HUES64 (cell line): ENCODE results near the gene CD59.

Experiments used
- H3K27ac ChIP-seq: 2 replicates; pipeline ENCODE4 v1.7.0; 2013; ENCODE audit warnings: low read depth, low read length, inconsistent platforms
- H3K27me3 ChIP-seq: 2 replicates; pipeline ENCODE4 v1.6.1; 2013; ENCODE audit warnings: mild to moderate bottlenecking, low read length; ENCODE audit not compliant: insufficient read depth
- H3K36me3 ChIP-seq: 2 replicates; pipeline ENCODE4 v1.6.1; 2013; ENCODE audit warnings: mild to moderate bottlenecking, low read length; ENCODE audit not compliant: insufficient read depth
- H3K4me1 ChIP-seq: 2 replicates; pipeline ENCODE4 v1.6.1; 2013; ENCODE audit warnings: mild to moderate bottlenecking, low read length, moderate library complexity; ENCODE audit not compliant: insufficient read depth
- H3K4me3 ChIP-seq: 2 replicates; pipeline ENCODE4 v1.5.1; 2013; ENCODE audit warnings: mild to moderate bottlenecking, low read length, moderate library complexity
- H3K9ac ChIP-seq: 2 replicates; pipeline ENCODE4 v1.6.1; 2013; ENCODE audit warnings: mild to moderate bottlenecking, low read depth, low read length
- H3K9me3 ChIP-seq: 2 replicates; pipeline ENCODE4 v1.6.1; 2013; ENCODE audit warnings: low read depth, low read length; ENCODE audit not compliant: insufficient read depth
- WGBS: fragments of 150-250, 120-280 bp; methylation state at CpG from one replicate; pipeline ENCODE4 v1.1.7; 2013; ENCODE audit warnings: missing lambda C conversion rate; 5-methylcytosine and 5-hydroxymethylcytosine counted together

CD59 gene

DNA sequence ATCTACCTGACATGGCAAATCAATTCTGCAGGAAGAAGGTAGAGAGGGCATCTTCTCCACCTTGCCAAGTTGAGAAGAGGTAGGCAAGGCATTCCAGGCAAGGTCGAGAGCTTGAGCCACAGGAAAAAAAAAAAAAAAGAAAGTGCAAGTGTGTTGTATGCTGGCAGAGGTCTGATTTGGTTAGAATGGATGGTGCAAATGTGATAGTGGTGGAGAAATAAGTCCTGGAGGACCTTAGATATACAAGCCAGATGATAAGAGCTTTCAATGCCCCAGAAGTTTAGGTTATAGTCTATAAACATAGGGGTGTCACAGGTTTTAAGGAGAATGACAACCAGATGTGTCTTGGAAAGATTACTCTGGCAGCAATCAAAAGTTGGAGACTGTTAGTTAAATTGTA is 36.6 kb upstream of the CD59 start:
- H3K4me3 ChIP-seq = peak overlapping the region; percentile 88; the same call in 1 of the 2 replicates
- H3K36me3 ChIP-seq = peaks cover 10% of the 10 kb centered on the region
- no peaks in the 10 kb centered on the region for H3K9me3 ChIP-seq
- peaks cover 11% of the 10 kb centered on the region for H3K4me1 ChIP-seq
- no peak overlapping the region for H3K9ac ChIP-seq
- no peak overlapping the region for H3K27ac ChIP-seq
- peaks cover 38% of the 10 kb centered on the region for H3K27me3 ChIP-seq
- 75% methylated on average over 1 of the region's 1 CpG for WGBS

DNA sequence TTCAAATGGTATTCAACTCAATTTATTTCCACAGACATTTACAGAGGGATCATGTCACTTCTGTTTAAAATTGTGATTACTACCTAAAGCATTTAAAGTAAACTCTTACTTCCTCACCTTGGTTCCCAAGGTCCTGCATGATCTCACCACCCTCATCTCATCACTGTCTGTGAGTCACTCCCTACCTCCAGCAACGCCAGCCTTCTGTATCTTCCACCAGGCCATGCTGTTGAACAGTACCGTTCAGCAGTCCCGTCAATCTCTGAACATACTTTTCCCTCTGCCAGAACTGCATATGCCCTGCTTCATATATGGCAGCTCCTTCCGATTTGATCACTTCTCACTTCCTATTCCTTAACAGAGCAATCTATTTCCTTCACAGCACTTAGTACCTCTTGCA is 36.1 kb upstream of the CD59 start:
- peaks cover 38% of the 10 kb centered on the region for H3K27me3 ChIP-seq
- no peak overlapping the region for H3K9ac ChIP-seq
- peaks cover 15% of the 10 kb centered on the region for H3K36me3 ChIP-seq
- 88% methylated on average over 4 of the region's 4 CpGs for WGBS
- H3K4me1 ChIP-seq = peaks cover 9% of the 10 kb centered on the region; the same call in 1 of the 2 replicates
- H3K27ac ChIP-seq = no peak overlapping the region
- H3K4me3 ChIP-seq = no peak overlapping the region
- H3K9me3 ChIP-seq = no peaks in the 10 kb centered on the region

DNA sequence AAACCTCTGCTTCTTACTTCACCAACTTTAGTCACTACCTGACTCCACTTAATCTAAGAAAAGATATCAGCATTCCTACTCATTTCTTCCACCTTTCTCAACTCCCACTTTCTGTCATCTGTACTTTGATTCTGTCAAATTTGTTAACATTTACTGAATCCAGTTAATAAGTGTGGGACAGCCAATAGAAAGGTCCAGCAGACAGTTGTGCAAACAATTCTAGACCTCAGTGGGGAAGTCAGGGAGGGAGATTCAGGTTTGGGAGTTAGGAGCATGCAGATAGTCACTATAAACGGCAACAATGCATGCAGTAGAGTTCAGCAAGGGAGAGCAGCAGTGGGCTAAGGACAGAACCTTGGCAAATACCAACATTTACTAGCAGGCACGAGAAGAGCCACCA is 34.0 kb upstream of the CD59 start:
- H3K9ac ChIP-seq = no peak overlapping the region
- 96% methylated on average over 2 of the region's 2 CpGs for WGBS

DNA sequence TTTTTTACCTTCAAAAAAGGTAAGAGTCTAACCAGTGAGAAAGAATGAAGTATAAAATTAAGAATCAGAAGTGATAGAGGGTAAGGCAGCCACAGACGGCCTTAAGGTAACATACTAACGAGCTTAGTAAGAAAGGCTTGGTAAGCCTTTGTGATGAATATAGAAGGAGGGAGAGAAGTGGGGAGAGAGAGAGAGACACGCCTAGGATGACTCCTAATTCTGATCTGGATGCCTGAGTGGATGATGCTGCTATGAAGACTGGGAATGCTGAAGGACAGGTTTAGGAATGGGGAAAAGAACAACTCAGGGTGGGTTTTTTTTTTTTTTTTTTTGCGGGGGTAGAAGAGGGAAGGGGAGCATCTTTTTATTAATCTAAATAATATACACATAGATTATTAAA is 33.3 kb upstream of the CD59 start:
- peaks cover 15% of the 10 kb centered on the region for H3K27me3 ChIP-seq
- no peak overlapping the region for H3K27ac ChIP-seq
- H3K9me3 ChIP-seq = no peaks in the 10 kb centered on the region
- WGBS = 76% methylated on average over 3 of the region's 4 CpGs
- H3K4me3 ChIP-seq = no peak overlapping the region
- no peak overlapping the region for H3K9ac ChIP-seq
- H3K36me3 ChIP-seq = peaks cover 22% of the 10 kb centered on the region
- peaks cover 4% of the 10 kb centered on the region; the same call in 1 of the 2 replicates for H3K4me1 ChIP-seq

More for the DNA sequence above, 34.0 kb upstream of the CD59 start:
- no peak overlapping the region for H3K4me3 ChIP-seq
- H3K36me3 ChIP-seq = peaks cover 21% of the 10 kb centered on the region
- H3K9me3 ChIP-seq = no peaks in the 10 kb centered on the region
- peaks cover 7% of the 10 kb centered on the region; the same call in 1 of the 2 replicates for H3K4me1 ChIP-seq
- H3K27ac ChIP-seq = no peak overlapping the region
- H3K27me3 ChIP-seq = peaks cover 22% of the 10 kb centered on the region

DNA sequence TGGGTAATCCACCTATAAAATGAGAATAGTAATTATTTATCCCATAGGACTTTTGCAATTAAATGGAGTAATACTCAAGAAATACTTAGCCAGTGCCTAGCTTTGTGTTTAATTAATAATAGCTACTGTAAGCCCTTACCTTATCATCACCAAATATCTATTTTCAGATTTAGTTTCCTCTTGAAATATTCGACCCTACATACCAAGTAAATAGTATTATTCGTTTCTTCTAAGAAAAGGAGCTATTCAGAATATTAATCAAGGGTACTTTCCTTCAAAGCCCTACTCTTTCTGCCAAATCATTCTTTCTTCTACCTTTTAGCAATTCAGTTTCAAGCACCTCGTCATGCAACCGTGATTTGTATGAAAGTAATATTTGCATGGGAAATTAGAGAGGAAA is 31.4 kb upstream of the CD59 start:
- H3K4me3 ChIP-seq = no peak overlapping the region
- H3K4me1 ChIP-seq = no peaks in the 10 kb centered on the region
- no peak overlapping the region for H3K9ac ChIP-seq
- WGBS = 94% methylated on average over 4 of the region's 4 CpGs
- H3K27me3 ChIP-seq = 0 out of 2 replicates have a peak, but pooled peaks cover 4% of the 10 kb centered on the region
- peaks cover 30% of the 10 kb centered on the region for H3K36me3 ChIP-seq
- no peak overlapping the region for H3K27ac ChIP-seq
- H3K9me3 ChIP-seq = no peaks in the 10 kb centered on the region

DNA sequence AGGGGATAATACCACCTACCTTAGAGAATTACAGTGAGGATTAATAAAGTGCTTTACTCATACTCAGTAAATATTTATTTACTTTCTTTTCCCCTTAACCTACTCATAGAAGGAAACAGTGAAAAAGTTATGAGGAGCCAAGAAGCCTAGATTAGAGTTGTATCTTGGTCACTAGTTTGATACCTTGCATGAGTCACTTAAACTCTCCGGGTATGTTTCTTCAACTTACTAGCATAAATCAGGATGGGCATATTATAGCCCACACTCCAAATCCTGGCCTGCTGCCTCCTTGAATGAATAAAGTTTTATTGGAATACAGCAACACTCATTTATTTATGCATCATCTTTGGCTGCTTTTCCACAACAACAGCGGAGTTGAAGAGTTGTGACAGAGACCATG is 29.9 kb upstream of the CD59 start:
- Histone ChIP-seq H3K36me3 (peaks cover 30% of the 10 kb centered on the region), H3K9me3 (no peaks in the 10 kb centered on the region), H3K9ac (no peak overlapping the region), H3K4me1 (no peaks in the 10 kb centered on the region), H3K27ac (no peak overlapping the region), H3K4me3 (no peak overlapping the region), H3K27me3 (no peaks in the 10 kb centered on the region)
- WGBS = 96% methylated on average over 2 of the region's 2 CpGs

DNA sequence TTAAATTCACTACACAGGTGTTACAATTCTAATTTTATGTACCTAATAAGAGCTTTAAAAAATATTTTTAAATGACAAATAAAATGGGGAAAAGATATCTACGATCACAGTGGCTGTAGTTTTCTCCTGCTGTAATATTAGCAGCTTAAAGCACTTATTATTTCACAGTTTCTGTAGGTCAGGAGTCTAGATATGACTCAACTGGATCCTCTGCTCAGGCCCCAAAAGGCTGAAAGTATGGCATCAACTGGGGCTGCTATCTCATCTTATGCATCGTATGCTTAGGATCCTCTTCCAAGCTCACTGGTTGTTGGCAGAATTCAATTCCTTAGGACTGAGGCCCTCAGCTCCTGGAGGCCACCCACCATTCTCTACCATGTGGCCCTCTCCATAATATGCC is 25.2 kb upstream of the CD59 start:
- peaks cover 28% of the 10 kb centered on the region for H3K36me3 ChIP-seq
- no peak overlapping the region for H3K27ac ChIP-seq
- H3K27me3 ChIP-seq = no peaks in the 10 kb centered on the region
- no peak overlapping the region for H3K4me3 ChIP-seq
- no peaks in the 10 kb centered on the region for H3K9me3 ChIP-seq
- no peaks in the 10 kb centered on the region for H3K4me1 ChIP-seq
- no peak overlapping the region for H3K9ac ChIP-seq
- WGBS = 97% methylated on average over 2 of the region's 2 CpGs

DNA sequence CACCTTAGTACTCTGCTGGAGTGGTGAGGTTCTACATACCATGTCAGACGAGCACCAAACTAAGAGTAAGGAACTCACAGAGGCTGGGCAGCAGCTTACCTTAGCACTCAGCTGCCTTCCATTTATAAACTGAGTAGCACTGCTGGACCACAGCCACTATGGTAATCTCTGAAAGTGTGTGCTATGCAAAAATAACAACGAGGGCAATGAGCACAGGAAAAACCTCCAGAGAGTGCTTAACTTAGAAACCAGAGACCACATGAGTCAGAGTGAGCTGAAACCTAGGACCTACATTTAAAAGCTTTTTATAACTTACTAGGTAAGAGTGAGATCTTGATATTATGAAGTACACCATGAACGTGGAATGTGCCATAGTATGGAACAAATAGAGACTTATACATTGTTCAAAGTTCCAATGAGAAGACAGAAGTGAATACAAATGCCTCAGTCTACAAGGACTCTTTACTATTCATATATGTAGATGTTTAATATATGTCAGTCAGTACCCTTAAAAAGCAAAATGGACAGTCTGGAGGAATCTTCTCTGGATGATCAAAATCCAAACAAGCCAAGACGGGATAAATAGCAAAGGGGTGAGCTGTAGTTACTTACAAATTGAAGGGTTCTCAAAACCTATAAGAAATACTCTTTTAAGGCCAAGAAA is 17.2 kb upstream of the CD59 start:
- H3K36me3 ChIP-seq = peaks cover 33% of the 10 kb centered on the region; the same call in 1 of the 2 replicates
- H3K27ac ChIP-seq = no peak overlapping the region
- H3K9me3 ChIP-seq = no peaks in the 10 kb centered on the region
- H3K27me3 ChIP-seq = no peaks in the 10 kb centered on the region
- no peaks in the 10 kb centered on the region for H3K4me1 ChIP-seq
- H3K4me3 ChIP-seq = no peak overlapping the region
- WGBS = 74% methylated on average over 4 of the region's 4 CpGs
- no peak overlapping the region for H3K9ac ChIP-seq

DNA sequence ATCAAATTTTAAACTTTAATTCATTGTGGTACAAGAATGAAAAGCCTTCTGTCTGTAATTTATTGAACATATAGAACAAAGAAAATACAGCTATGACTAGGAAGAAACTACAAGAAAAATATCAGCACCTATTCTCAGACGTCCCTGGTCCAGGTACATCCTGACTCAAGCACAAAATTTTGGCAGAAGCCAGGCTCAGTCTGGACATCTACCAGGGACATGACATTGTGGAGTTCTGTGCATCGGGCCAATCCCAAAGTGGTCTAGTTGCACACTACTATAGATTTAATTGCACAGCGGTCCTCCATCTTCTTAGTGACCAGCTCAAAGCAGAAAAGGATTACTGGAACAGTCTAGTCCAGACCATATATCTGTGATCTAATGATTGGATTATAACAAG is 15.7 kb upstream of the CD59 start:
- Histone ChIP-seq H3K36me3 (peaks cover 24% of the 10 kb centered on the region; the same call in 1 of the 2 replicates), H3K4me1 (no peaks in the 10 kb centered on the region), H3K9ac (no peak overlapping the region), H3K27ac (no peak overlapping the region), H3K4me3 (no peak overlapping the region), H3K9me3 (no peaks in the 10 kb centered on the region), H3K27me3 (no peaks in the 10 kb centered on the region)
- WGBS = 94% methylated on average over 3 of the region's 3 CpGs

DNA sequence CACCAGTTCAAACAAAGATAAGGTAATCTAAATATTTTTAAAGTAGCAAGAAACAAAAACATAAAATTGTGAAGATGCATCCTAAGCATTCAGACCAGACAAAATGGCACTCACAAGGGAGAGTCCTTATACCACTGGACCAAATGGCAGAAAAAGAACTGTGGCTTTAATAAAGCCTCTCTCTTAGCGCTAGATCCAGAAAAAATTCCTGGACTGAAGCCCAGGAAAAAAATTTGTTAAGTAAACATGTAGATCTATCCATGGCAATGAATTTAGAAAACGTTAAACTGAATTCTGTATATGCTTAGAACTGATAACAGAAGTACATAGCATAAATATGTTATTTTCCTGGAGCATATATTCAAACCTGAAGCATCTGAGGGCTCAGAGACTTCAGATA is 11.8 kb upstream of the CD59 start:
- Histone ChIP-seq H3K36me3 (peaks cover 9% of the 10 kb centered on the region; the same call in 1 of the 2 replicates), H3K9ac (no peak overlapping the region), H3K9me3 (no peaks in the 10 kb centered on the region), H3K4me3 (no peak overlapping the region), H3K27ac (no peak overlapping the region), H3K4me1 (no peaks in the 10 kb centered on the region), H3K27me3 (no peaks in the 10 kb centered on the region)
- WGBS = 89% methylated on average over 2 of the region's 2 CpGs

DNA sequence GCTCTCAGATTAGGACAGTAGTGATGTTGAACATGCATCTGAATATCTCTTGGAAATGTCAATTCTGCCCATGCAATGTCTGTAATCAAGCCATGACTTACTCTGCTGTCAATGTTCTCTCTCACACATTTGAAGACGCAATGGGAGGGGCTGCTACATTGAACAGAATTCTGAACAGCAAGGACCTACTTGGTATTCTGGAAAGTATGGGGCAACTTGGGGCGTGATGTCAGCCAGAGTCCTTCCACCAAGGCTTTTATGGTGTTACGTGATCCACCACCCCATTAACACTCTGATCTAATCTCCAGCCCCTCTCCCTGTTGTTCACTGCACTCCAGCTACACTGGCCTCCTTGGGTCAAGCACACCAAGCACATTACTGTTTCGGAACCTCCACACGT is 7.1 kb upstream of the CD59 start:
- Histone ChIP-seq H3K27ac (no peak overlapping the region), H3K4me3 (no peak overlapping the region), H3K4me1 (no peaks in the 10 kb centered on the region), H3K9me3 (no peaks in the 10 kb centered on the region), H3K27me3 (no peaks in the 10 kb centered on the region), H3K9ac (no peak overlapping the region), H3K36me3 (no peaks in the 10 kb centered on the region)
- 91% methylated on average over 5 of the region's 5 CpGs for WGBS
